GM18861 (cell line): ENCODE results near the gene TMEM125.

Experiments
- ATAC-seq: cut with Tn5 transposase; IDR thresholded peaks from one replicate; pipeline ENCODE4 v1.9.1; 2021; ENCODE audit not compliant: unreplicated experiment

Gene TMEM125

GRCh38 chr1:43308635-43309404 lies 39.0 kb downstream of the TMEM125 start:
- no peak for ATAC-seq

- ATAC-seq, result no peak
Observed at GRCh38 chr1:43309405-43310025, 39.7 kb downstream of the TMEM125 start.

GRCh38 chr1:43311521-43311920 lies 41.7 kb downstream of the TMEM125 start:
- ATAC-seq, result no peak

- no peak for ATAC-seq
Observed at GRCh38 chr1:43312212-43312623, 42.4 kb downstream of the TMEM125 start.

- ATAC-seq, result no peak
Observed at GRCh38 chr1:43312663-43313515, 43.1 kb downstream of the TMEM125 start.

GRCh38 chr1:43313771-43314170 lies 44.0 kb downstream of the TMEM125 start:
- ATAC-seq, result no peak

- no peak for ATAC-seq
Observed at GRCh38 chr1:43314233-43314632, 44.5 kb downstream of the TMEM125 start.

- no peak for ATAC-seq
Observed at GRCh38 chr1:43315481-43315880, 45.7 kb downstream of the TMEM125 start.

- ATAC-seq, result no peak
Observed at GRCh38 chr1:43315963-43316737, 46.4 kb downstream of the TMEM125 start.

- no peak for ATAC-seq
Observed at GRCh38 chr1:43316738-43317520, 47.1 kb downstream of the TMEM125 start.

GRCh38 chr1:43317817-43318471 lies 48.2 kb downstream of the TMEM125 start:
- no peak for ATAC-seq

- no peak for ATAC-seq
Observed at GRCh38 chr1:43318831-43319230, 49.0 kb downstream of the TMEM125 start.

GRCh38 chr1:43319288-43319687 lies 49.5 kb downstream of the TMEM125 start:
- no peak for ATAC-seq

- ATAC-seq, result no peak
Observed at GRCh38 chr1:43319766-43320165, 50.0 kb downstream of the TMEM125 start.

GRCh38 chr1:43321331-43321891 lies 51.6 kb downstream of the TMEM125 start:
- ATAC-seq, result no peak

GRCh38 chr1:43322506-43322905 lies 52.7 kb downstream of the TMEM125 start:
- ATAC-seq, result no peak
